VCaP (cell line): ENCODE data around the gene FKBP5.

Source experiments
- H3K27ac ChIP-seq: fragments of 450-650 bp; 2 replicates; pipeline ENCODE4 v1.5.1; 2017
- CTCF ChIP-seq: fragments of 450-650 bp; conservative IDR thresholded peaks from 2 replicates; pipeline ENCODE4 v1.5.1; 2017; ENCODE audit warnings: mild to moderate bottlenecking, moderate library complexity

FKBP5 gene

DNA sequence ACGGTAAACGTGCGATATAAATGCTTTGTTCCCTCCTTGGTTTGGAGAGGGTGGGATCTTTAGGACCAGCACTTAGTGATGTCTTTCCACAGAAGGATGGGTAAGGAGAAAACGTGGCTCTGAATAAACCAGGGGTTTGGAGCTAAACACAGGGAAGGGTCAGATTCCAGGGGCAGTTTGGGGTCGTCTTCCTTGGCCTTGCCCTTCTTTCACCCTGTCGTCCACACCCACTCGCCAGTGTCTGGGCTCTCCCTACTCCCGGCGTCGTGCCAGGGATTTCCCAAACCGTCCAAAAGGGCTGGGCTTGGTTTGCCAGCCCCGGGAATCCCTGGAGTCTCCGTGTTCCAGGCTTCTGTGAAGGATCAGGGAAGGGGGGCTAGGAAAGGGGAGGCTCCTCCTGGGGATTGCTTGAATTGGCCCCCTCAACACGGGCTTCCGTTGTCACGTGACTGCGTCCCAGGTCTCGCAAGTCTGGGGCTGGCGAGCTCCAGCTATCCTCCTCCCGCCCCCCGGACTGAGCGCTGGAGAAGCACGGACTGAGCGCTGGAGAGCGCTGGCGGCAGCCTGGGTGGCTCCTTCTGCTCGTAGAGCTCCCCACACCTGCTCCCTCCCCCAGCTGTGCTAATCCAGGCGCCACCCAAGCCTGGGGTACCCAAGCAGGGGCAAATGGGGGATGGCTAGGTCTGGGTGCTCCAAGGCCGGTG lies 38.7 kb upstream of the FKBP5 start:
- TF ChIP-seq CTCF = no peak
- peak overlapping the region; percentile 100 for H3K27ac ChIP-seq

DNA sequence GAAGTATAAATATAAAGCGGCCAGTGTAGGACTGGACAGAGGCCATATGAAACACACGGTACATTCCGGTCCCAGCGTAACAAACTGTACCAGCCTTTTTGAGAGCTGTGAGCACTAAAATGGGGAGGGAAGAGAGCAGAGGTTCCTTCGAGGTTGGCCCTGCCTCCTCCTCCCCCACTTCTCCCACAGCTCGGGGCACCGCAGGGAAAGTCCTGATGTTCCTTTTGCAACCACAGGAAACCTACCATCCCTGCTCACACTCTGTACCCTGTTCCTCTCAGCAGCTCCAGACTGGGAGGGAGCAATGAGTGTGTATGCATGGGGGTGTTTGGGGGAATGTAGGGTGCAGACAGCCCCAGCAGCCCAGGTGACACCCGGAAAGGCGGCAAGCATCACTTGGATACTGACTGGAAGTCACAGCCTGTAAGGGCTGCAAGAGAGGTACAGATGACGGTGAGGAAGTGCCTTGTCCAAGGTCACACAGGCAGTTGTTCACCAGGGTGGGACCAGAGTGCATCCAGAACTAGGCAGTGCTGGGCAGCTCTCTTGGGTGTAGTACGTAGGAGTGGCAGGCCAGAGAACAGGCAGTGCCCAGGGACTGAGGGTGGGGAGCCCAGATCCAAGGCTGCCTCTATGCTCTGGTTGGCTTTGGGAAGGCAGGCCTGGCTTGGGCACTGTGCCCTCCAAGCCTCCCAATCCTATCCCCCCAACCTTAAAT lies 37.2 kb upstream of the FKBP5 start:
- H3K27ac ChIP-seq = peak overlapping the region; percentile 100
- TF ChIP-seq CTCF = no peak

DNA sequence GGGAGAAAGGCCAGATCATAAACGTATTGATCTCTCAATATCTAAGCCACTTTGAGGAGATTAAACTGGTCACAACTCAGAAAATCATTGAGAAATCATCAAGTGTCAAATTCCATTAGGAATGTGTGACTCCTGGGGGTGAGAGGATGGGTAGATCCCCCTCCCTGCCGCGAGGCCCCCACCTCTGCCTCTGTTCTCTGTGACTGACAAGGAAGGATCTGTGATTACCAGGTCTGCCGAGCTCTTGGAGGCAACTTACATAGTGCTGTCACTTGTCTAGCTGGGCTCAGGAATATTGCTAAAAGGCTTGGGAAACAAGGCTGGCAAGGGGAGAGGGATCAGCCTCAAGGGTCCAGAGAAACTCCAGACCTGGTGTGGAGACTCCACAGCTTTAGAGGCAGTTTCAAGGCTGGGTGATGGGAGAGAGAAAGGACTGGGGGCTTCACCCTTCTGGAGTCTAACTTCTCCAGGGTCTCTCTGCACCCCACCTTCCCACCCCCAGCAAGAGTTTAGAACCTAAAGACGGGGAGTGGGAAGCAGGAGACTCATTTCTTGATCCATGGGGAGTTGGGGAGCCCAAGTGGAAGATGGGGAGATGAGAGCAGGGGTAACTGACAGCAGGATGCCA lies 36.5 kb upstream of the FKBP5 start:
- peak overlapping the region; percentile 100 for H3K27ac ChIP-seq
- no peak for TF ChIP-seq CTCF

DNA sequence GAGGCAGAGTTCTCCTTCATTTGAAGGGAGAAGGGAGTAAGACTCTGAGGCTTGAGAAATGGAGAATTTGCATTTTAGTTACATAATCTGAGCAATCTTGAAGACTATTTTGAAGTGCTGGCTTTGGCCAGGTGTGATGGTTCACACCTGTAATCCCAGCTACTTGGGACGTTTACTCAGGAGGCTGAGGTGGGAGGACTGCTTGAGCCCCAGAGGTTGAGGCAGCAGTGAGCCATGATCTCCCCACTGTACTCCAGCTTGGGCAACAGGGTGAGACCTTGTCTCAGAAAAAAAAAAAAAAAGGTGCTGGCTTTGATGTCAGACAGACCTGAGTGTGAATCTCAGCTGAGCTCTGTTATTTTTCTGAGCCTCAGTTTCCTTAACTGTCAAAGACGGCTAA lies 35.8 kb upstream of the FKBP5 start:
- peak overlapping the region; percentile 100 for H3K27ac ChIP-seq
- TF ChIP-seq CTCF = no peak

GRCh38 chr6:35724059-35724458 lies 35.3 kb upstream of the FKBP5 start:
- no peak for TF ChIP-seq CTCF
- peak overlapping the region; percentile 100 for H3K27ac ChIP-seq

DNA sequence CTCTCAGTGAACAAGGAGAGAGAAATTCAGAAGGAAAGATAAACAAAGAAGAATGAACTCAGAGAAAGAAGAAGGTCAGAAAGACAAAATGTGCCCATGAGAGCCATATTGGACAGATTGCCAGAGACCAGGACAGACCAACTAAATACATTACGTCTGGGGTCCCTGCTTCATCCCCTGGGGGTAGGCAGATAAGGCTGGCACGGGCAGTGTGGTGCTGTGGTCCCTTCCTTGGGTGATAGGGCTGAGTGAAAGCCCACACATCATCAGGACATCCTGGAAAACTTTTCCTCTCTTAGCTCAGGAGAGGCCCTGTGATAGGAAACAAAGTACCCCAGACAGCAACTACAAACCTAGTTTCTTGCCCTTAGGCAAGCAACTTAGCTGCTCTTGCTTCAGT lies 34.9 kb upstream of the FKBP5 start:
- TF ChIP-seq CTCF = no peak
- H3K27ac ChIP-seq = peak overlapping the region; percentile 100

DNA sequence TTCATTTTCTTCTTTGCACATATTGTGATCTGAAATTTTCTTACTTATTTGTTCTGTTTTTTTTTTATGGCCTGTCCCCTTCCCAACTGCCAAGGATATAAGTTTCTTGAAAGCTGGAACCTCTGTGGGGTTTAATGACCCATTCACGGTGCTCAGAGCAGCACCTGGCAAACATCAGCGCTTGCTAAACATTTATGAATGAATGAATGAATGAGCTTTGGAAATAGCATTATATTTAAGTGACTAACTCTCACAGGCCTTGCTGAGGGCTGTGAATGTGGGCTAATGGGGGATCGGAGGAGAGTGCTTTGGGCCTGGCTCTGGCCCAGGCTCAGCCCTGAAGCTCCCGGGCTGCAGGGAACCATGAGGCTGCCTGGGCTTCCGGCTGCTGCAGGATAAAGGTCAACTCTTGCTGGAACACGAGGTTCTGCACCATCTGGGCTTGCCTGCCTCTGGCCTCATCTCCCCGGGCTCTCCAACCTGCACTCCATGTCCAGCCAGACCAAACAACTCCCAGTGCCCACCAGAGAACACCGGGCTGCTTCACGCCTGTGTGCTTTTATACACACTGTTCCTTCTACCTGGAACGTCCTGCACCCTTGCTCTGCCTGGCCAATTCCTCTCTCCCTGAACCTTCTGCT lies 33.5 kb upstream of the FKBP5 start:
- TF ChIP-seq CTCF = no peak
- H3K27ac ChIP-seq = peak overlapping the region; percentile 100
